Raji (cell line): ENCODE measurements around the gene MAML2.

Experiments used
- POLR2A ChIP-seq: IDR thresholded peaks from 2 replicates; pipeline ENCODE4 v1.6.1; 2011; ENCODE audit warnings: low read depth, low read length, control low read depth; ENCODE audit not compliant: insufficient read depth

MAML2 gene

DNA sequence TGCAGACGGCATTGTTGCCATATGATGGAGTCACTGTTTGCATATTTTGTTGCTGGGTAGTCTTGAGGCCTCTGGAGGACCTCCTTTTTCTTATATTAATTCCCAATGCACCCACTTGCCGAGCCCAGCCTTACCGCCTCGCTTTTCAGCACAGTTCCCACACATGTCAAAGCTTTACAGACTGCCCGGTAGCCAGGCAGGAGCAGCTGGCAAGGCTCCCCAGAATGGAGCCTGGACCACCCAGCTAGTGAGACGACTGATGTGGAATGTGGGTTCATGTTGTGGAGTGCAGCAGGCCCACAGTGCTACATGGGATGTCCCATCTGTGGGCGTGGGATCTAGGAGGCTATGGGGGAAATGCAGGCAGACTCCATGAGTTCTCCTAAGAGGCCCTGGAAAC is 319.7 kb downstream of the MAML2 start:
- TF ChIP-seq POLR2A = no peak

DNA sequence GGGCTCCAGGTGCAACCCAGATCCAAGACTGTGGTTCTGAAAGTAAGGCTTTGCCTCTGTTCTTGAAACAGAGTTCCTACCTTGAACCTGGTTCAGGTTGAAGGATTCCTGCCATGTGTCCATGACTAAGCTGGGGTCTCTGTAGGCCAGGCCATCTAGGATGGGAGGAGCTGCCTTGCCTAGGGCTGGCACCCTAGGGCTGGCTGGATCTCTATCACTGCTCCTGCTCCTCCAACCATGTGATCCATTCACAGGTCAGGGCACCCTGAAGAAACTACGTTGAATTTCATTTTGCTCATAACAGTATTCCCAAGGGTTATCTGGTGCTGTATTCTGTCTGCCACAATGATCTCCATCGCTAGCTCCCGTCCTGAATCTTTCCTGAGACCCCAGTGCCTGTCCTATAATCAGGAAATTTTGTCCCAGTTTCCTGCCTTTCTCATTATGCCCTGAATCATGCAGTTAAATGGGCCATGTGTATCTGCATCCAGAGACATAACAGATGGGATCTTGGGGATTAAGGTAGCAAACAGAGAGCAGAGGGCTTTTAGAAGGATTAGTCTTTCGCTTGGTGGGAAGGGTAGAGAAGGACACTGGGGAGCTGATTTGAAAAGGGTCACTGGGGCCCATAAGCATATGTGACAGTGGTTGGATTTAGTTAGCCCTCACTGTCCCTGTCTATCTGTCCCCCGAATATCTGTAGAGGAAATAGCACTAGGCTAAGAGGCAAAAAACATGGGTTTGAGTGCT is 320.9 kb downstream of the MAML2 start:
- no peak for TF ChIP-seq POLR2A

DNA sequence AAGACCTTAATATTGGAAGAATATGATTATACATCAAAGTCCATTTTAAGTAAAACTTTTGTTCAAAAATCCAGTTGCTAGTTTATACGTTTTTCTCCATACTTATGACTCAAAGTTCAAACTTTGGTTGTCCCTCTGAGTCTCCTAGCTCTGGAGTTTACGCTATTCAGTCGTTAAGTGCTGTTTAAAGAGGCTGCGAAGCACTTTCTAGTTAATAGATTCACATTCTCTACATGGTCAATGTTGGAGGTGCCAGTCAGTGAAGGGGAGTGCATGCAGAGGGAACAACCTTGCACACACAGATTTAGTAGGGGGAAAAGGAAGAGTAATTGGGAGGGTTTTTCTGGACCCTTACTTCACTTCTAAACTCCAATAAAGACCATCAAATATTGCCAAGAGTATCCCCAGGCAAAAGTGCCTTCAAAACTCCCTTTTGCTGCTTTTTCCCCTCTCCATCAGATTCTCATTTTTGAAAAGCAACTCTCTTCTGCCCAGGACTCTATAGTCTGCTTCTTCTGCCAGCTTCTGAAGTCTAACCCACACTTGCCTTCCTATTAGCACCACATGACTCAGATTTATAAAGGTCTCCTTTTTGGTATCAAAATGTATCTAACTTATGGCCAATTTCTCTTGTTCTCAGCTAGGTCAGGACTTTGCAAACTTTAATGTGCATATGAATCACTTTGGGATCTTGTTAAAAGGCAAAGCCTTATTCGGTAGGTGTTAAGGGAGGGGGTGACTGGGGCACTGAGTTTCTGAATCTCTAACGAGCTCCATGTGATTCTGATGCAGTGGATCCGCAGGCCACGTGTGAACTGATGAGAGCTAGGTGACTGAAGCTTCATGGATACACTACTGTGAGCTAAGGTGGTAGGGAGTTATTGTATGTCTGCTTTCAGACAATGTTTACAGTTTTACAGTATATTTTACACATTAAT is 322.9 kb downstream of the MAML2 start:
- TF ChIP-seq POLR2A = no peak

GRCh38 chr11:96019281-96019680 is 323.7 kb downstream of the MAML2 start:
- no peak for TF ChIP-seq POLR2A

GRCh38 chr11:96017856-96018255 is 325.1 kb downstream of the MAML2 start:
- TF ChIP-seq POLR2A = no peak

GRCh38 chr11:96016978-96017502 is 326.0 kb downstream of the MAML2 start:
- TF ChIP-seq POLR2A = no peak

DNA sequence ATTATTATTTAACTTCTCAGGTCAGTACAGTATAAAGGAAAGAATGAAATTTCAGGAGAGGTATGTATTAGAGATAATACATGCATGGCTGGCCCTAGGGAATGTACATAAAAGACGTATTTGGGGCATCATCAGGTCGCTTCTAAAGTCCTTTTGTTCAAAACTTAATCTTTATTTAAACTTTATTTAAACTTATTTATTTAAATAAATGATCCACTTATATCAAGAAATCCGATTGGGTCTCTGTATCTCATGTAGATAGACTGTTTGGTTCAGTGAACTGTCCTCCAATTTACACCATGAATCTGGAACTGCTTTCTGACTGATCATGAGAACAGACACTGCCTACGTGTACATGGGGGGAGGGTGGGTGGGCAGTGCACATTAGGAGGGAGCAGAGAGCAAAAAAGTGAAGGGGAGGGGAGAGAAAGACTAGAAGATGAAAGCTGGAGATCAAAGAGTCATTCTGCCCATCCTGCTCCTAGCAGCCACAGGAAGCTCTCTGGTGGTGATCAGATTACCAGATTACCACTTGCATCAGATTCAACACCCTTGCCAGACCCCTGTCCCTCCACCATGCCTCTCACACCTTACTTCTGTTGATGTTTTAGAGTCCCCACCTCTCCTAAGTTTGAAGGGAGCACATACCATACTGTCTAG is 327.0 kb downstream of the MAML2 start:
- no peak for TF ChIP-seq POLR2A

GRCh38 chr11:96014217-96014616 is 328.8 kb downstream of the MAML2 start:
- no peak for TF ChIP-seq POLR2A

DNA sequence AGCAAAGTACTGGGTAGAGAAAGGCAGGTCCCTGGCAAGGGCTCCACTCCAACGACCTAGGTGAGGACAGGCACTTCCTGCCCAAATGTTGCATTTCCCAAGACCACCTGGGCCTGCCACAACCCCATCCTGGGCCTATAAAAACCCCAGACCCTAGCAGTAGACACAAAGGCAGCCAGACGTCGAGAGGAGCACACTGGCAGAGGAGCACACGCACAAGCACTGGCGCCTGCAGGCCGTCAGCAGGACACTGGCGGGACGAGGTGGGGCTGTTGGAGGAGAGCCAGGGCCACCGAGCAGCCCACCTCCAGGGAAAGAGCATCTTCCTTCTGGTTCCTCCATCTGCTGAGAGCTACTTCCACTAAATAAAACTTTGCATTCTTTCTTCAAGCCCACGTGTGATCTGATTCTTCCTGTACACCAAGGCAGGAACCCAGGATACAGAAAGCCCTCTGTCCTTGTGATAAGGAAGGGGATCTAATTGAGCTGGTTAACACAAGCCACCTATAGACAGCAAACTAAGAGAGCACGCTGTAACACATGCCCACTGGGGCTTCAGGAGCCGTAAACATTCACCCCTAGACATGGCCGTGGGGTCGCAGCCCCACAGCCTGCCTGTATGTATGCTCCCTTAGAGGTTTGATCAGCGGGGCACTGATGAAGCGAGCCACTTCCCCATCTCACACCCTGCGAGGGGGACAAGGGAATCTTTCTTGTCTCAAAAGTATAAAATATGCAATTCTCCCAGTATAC is 329.4 kb downstream of the MAML2 start:
- TF ChIP-seq POLR2A = no peak

GRCh38 chr11:96012086-96012824 is 330.7 kb downstream of the MAML2 start:
- no peak for TF ChIP-seq POLR2A

DNA sequence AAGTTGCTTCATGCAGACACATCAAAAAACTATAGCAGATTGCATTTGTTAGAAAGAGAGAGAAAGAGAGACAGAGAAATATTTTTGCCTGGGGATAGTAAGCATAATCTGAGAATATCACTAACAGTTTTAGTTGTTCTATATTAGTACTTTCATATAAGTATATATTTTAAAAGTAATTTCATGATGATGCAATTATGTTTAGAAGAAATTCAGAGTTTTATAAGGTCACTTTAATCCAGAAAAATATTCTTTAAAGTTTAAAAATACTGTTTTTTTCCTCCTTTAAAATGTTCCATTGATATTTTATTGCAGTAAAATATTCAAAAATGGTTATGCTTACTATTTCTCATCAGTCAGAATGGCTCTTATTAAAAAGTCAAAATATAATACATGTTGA is 332.3 kb downstream of the MAML2 start:
- no peak for TF ChIP-seq POLR2A

DNA sequence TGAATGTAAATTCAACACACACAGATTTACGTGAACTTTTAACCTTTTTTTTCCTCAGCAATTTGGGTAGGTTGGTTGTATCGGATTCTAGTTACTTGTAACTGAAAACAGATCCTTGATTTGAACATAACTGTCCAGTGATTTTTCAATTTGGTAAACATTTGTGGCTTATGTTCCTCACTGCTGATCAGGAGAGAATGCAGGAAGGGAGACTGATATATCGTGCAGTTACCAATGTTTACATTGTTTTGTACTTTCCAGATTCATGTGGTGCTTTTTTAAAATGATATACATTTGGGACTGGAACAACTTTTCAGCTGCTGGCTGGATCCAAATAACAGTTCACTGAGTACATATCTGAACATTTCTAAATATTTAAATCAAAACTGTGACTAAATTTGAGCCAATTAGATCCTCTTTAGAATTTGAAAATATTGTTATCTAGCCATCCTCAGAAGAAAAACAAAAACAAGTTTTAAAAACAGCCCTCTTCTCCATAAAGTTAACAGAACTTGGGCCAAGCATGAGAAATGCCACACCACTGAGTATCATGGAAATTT is 334.8 kb downstream of the MAML2 start:
- TF ChIP-seq POLR2A = no peak

DNA sequence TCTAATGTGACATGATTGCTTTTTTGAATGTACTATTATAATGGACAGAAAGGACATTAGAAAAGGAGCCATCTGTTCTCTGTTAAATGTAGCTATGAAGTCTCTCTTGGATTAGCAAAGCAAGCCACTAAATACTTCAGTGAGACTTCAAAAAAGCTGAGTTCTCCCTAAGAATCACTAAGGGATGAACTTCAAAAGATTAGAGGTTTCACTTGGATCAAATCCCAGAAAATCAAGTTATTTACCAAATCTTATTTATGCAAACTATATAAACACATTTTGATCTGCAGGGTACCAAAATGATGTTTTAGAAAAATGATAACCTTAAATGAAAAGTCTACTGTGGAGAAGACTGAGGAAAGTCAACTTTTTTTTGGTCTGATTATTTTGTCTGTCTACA is 337.0 kb downstream of the MAML2 start:
- TF ChIP-seq POLR2A = no peak

- no peak for TF ChIP-seq POLR2A
Measured at GRCh38 chr11:96004862-96005261, 338.1 kb downstream of the MAML2 start.

DNA sequence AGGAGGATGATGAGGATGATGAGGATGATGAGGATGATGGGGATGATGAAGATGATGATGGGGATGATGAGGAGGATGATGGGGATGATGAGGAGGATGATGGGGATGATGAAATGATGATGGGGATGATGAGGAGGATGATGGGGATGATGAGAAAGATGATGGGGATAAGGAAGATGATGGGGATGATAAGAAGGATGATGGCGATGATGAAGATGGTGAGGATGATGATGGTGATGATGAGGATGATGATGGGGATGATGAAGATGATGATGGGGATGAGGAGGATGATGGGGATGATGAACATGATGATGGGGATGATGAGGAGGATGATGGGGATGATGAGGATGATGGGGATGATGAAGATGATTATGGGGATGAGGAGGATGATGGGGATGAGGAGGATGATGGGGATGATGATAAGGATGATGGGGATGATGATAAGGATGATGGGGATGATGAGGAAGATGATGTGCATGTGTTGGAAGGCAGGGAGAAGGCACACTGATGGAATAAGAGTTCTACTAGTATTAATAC is 340.2 kb downstream of the MAML2 start:
- TF ChIP-seq POLR2A = no peak
